ENCODE results near the gene FOXN3. TPM values are rescaled to one million over a fixed set of nuclear protein-coding genes. Genes with fewer than 3 reads are reported as not detected.
A peak's percentile ranks its signal among the peaks of the same experiment; 100 is the strongest.

Gene FOXN3
- total RNA-seq, 1 donor from 2014 or later = 122 TPM

- no peak overlapping the region for H3K4me2 ChIP-seq (ENCODE audit: low read length)
- H3K36me3 Mint-ChIP-seq (ENCODE audit: low read depth, unreplicated experiment) = no peaks in the 10 kb centered on the region
- no peak overlapping the region for H2AFZ ChIP-seq (ENCODE audit: low read depth, low read length)
- no peak overlapping the region for H3K9ac ChIP-seq (ENCODE audit: low read length)
- H3K27ac Mint-ChIP-seq (ENCODE audit: unreplicated experiment) = peak overlapping the region; percentile 79
- H3K27me3 Mint-ChIP-seq (ENCODE audit: low read depth, unreplicated experiment) = no peaks in the 10 kb centered on the region
- peaks cover 47% of the 10 kb centered on the region for H3K4me1 Mint-ChIP-seq (ENCODE audit: low read depth, unreplicated experiment)
- H3K4me3 Mint-ChIP-seq (ENCODE audit: unreplicated experiment) = no peak overlapping the region
- peaks cover 24% of the 10 kb centered on the region for H3K4me1 ChIP-seq (ENCODE audit: insufficient read depth, low read length)
- FAIRE-seq = no peak
- no peaks in the 10 kb centered on the region for H3K79me2 ChIP-seq (ENCODE audit: insufficient read depth, low read length)
- no peak for TF ChIP-seq CTCF (IDR thresholded peaks at IDR 0.05; ENCODE audit: insufficient read depth, low read depth, low read length)
- TF ChIP-seq EZH2 (IDR thresholded peaks at IDR 0.05; ENCODE audit: insufficient read depth, low read length) = no peak
- H3K27me3 ChIP-seq (ENCODE audit: insufficient read depth, low read length) = no peaks in the 10 kb centered on the region
- H3K36me3 ChIP-seq (ENCODE audit: insufficient read depth, low read length) = no peaks in the 10 kb centered on the region
- no peaks in the 10 kb centered on the region for H4K20me1 ChIP-seq (ENCODE audit: insufficient read depth, low read length)
- H3K9me3 Mint-ChIP-seq (ENCODE audit: unreplicated experiment) = no peaks in the 10 kb centered on the region
- H3K4me3 ChIP-seq (ENCODE audit: insufficient read depth, low read depth, low read length) = no peak overlapping the region
- no peak for DNase-seq (ENCODE audit: low read depth)
- no peaks in the 10 kb centered on the region for H3K9me3 ChIP-seq (ENCODE audit: insufficient read depth, low read depth, low read length)
- H3K27ac ChIP-seq (ENCODE audit: low read depth, low read length) = no peak overlapping the region
Measured at GRCh38 chr14:89424241-89424640, 7.2 kb upstream of the FOXN3 start.

- peaks cover under 1% of the 10 kb centered on the region for H3K36me3 Mint-ChIP-seq (ENCODE audit: low read depth, unreplicated experiment)
- TF ChIP-seq CTCF (IDR thresholded peaks at IDR 0.05; ENCODE audit: insufficient read depth, low read depth, low read length) (no peak), EZH2 (IDR thresholded peaks at IDR 0.05; ENCODE audit: insufficient read depth, low read length) (no peak)
- Histone ChIP-seq H3K4me3 (ENCODE audit: insufficient read depth, low read depth, low read length) (no peak overlapping the region), H3K9me3 (ENCODE audit: insufficient read depth, low read depth, low read length) (no peaks in the 10 kb centered on the region), H3K79me2 (ENCODE audit: insufficient read depth, low read length) (no peaks in the 10 kb centered on the region), H3K36me3 (ENCODE audit: insufficient read depth, low read length) (no peaks in the 10 kb centered on the region), H4K20me1 (ENCODE audit: insufficient read depth, low read length) (no peaks in the 10 kb centered on the region), H3K27ac (ENCODE audit: low read depth, low read length) (no peak overlapping the region), H3K27me3 (ENCODE audit: insufficient read depth, low read length) (no peaks in the 10 kb centered on the region), H3K9ac (ENCODE audit: low read length) (no peak overlapping the region), H2AFZ (ENCODE audit: low read depth, low read length) (no peak overlapping the region), H3K4me1 (ENCODE audit: insufficient read depth, low read length) (peaks cover 17% of the 10 kb centered on the region), H3K4me2 (ENCODE audit: low read length) (no peak overlapping the region)
- no peak overlapping the region for H3K27ac Mint-ChIP-seq (ENCODE audit: unreplicated experiment)
- FAIRE-seq = no peak
- no peaks in the 10 kb centered on the region for H3K9me3 Mint-ChIP-seq (ENCODE audit: unreplicated experiment)
- H3K4me1 Mint-ChIP-seq (ENCODE audit: low read depth, unreplicated experiment) = peaks cover 40% of the 10 kb centered on the region
- H3K4me3 Mint-ChIP-seq (ENCODE audit: unreplicated experiment) = no peak overlapping the region
- DNase-seq (ENCODE audit: low read depth) = no peak
- no peaks in the 10 kb centered on the region for H3K27me3 Mint-ChIP-seq (ENCODE audit: low read depth, unreplicated experiment)
Measured at GRCh38 chr14:89422952-89423345, 5.9 kb upstream of the FOXN3 start.

GRCh38 chr14:89422181-89422951 lies 5.3 kb upstream of the FOXN3 start:
- Mint-ChIP-seq H3K9me3 (ENCODE audit: unreplicated experiment) (no peaks in the 10 kb centered on the region), H3K27ac (ENCODE audit: unreplicated experiment) (no peak overlapping the region), H3K36me3 (ENCODE audit: low read depth, unreplicated experiment) (peaks cover 3% of the 10 kb centered on the region), H3K4me1 (ENCODE audit: low read depth, unreplicated experiment) (peaks cover 39% of the 10 kb centered on the region), H3K27me3 (ENCODE audit: low read depth, unreplicated experiment) (no peaks in the 10 kb centered on the region), H3K4me3 (ENCODE audit: unreplicated experiment) (no peak overlapping the region)
- Histone ChIP-seq H4K20me1 (ENCODE audit: insufficient read depth, low read length) (no peaks in the 10 kb centered on the region), H2AFZ (ENCODE audit: low read depth, low read length) (no peak overlapping the region), H3K79me2 (ENCODE audit: insufficient read depth, low read length) (no peaks in the 10 kb centered on the region), H3K27ac (ENCODE audit: low read depth, low read length) (no peak overlapping the region), H3K9ac (ENCODE audit: low read length) (no peak overlapping the region), H3K4me2 (ENCODE audit: low read length) (peak overlapping the region; percentile 12), H3K36me3 (ENCODE audit: insufficient read depth, low read length) (no peaks in the 10 kb centered on the region), H3K9me3 (ENCODE audit: insufficient read depth, low read depth, low read length) (no peaks in the 10 kb centered on the region), H3K4me3 (ENCODE audit: insufficient read depth, low read depth, low read length) (no peak overlapping the region), H3K4me1 (ENCODE audit: insufficient read depth, low read length) (peaks cover 22% of the 10 kb centered on the region), H3K27me3 (ENCODE audit: insufficient read depth, low read length) (no peaks in the 10 kb centered on the region)
- no peak for TF ChIP-seq EZH2 (IDR thresholded peaks at IDR 0.05; ENCODE audit: insufficient read depth, low read length)
- no peak for TF ChIP-seq CTCF (IDR thresholded peaks at IDR 0.05; ENCODE audit: insufficient read depth, low read depth, low read length)
- no peak for DNase-seq (ENCODE audit: low read depth)
- no peak for FAIRE-seq

Measured in astrocyte (in vitro differentiated cells and primary cell).